ENCODE data around the gene PCAT7.

Gene PCAT7

GRCh38 chr9:94603259-94604160 is 48.6 kb downstream of the PCAT7 start:
- DNase-seq = peak in 43 of 56 donors; percentile 2 to 69 (median 33)

GRCh38 chr9:94606646-94607422 is 52.0 kb downstream of the PCAT7 start:
- DNase-seq = no peak

GRCh38 chr9:94607423-94607691 is 52.5 kb downstream of the PCAT7 start:
- peak in 1 of 56 donors; percentile 12 for DNase-seq

GRCh38 chr9:94610181-94610606 is 55.3 kb downstream of the PCAT7 start:
- no peak for DNase-seq

GRCh38 chr9:94611638-94612068 is 56.8 kb downstream of the PCAT7 start:
- DNase-seq = no peak

- no peak for DNase-seq
Measured at GRCh38 chr9:94612071-94612470, 57.2 kb downstream of the PCAT7 start.

- DNase-seq = no peak
Measured at GRCh38 chr9:94613003-94613402, 58.1 kb downstream of the PCAT7 start.

GRCh38 chr9:94619026-94619425 is 64.1 kb downstream of the PCAT7 start:
- DNase-seq = no peak

Measured in amygdala (tissue), 56 donors.